NT2/D1 (cell line): Measurements from ENCODE around the gene DOCK6.

Experiments
- YY1 ChIP-seq: IDR thresholded peaks from 2 replicates; pipeline ENCODE4 v1.6.1; 2011; ENCODE audit not compliant: insufficient read length, insufficient read depth
- ZNF274 ChIP-seq: IDR thresholded peaks from 2 replicates; pipeline ENCODE4 v1.6.1; 2011; ENCODE audit warnings: mild to moderate bottlenecking, low read depth, low read length

DNA sequence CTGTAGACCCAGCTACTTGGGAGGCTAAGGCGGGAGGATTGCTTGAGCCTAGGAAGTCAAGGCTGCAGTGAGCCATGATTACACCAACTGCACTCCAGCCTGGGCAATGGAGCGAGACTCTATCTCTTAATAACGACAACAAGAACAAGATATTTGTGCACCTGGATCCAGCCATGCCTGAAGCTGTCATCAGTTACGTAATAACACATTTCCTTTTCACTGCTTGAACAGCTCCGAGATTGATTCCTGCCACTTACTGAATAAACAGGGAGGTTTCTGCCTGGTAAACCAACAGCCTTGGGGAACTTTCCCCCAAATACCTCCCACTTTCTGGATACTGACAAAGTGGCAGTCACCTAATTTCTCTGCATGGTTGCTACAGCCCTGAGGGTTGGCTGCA lies 70.4 kb downstream of the DOCK6 start:
- TF ChIP-seq YY1 = no peak
- no peak for TF ChIP-seq ZNF274
